ENCODE data around the gene TXNRD1.

DNA sequence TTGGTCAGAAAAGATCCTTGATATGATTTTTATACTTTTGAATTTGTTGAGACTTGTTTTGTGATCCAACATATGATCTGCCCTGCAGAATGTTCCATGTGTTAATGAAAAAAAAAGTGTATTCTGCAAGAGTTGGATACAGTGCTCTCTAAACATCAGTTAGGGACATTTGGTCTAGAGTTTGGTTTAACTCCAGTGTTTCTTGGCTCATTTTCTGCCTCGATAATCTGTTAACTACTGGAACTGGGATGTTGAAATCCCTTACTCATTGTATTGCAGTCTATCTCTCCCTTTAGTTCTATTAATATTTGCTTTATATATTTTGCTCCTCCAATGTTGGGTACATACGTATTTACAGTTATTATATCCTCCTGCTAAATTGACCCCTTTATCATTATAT is 18.3 kb upstream of the TXNRD1 start:
- TF ChIP-seq POLR2AphosphoS5 (IDR thresholded peaks at IDR 0.05; ENCODE audit: low read depth, low read length) (no peak), TAF1 (IDR thresholded peaks at IDR 0.05; ENCODE audit: borderline replicate concordance, insufficient read depth, low read length) (no peak), REST (IDR thresholded peaks at IDR 0.05; ENCODE audit: insufficient read depth in 1 of 2, low read depth in 2 of 2, low read length in 2 of 2) (no peak), SIN3A (IDR thresholded peaks at IDR 0.05; ENCODE audit: borderline replicate concordance, insufficient read depth, low read length) (no peak)

All from PFSK-1 (cell line).